Stomach (tissue), 4 donors: ENCODE data around the gene KLHDC9.

Experiments used
- CTCF ChIP-seq, 7 experiments: fragments of 450-650 bp in 4 of 7; fragments of 200-600 bp in 3 of 7; sonication (generic) in 3 of 7; IDR thresholded peaks; one replicate each; pipeline ENCODE4 v1.5.1; 2016 to 2019; ENCODE audit warnings: antibody characterized with exemption in 7 of 7, control low read depth in 2 of 7, mild to moderate bottlenecking in 1 of 7
- POLR2A ChIP-seq, 4 donors: fragments of 450-650 bp; IDR thresholded peaks; one replicate each; pipeline ENCODE4 v1.6.1; 2016; ENCODE audit warnings: antibody characterized with exemption in 4 of 4, control low read depth in 2 of 4, mild to moderate bottlenecking in 1 of 4, moderate library complexity in 1 of 4
- POLR2AphosphoS5 ChIP-seq, 3 donors: sonication (generic); formaldehyde crosslinking; IDR thresholded peaks; one replicate each; pipeline ENCODE4 v1.6.1; 2016; ENCODE audit warnings: antibody characterized with exemption in 3 of 3

GRCh38 chr1:161091093-161091492 lies 7.1 kb upstream of the KLHDC9 start:
- TF ChIP-seq CTCF (IDR thresholded peaks at IDR 0.05) (no peak), POLR2AphosphoS5 (IDR thresholded peaks at IDR 0.05) (no peak), POLR2A (IDR thresholded peaks at IDR 0.05) (no peak)
